ENCODE data around the gene RNPS1.

Gene RNPS1

DNA sequence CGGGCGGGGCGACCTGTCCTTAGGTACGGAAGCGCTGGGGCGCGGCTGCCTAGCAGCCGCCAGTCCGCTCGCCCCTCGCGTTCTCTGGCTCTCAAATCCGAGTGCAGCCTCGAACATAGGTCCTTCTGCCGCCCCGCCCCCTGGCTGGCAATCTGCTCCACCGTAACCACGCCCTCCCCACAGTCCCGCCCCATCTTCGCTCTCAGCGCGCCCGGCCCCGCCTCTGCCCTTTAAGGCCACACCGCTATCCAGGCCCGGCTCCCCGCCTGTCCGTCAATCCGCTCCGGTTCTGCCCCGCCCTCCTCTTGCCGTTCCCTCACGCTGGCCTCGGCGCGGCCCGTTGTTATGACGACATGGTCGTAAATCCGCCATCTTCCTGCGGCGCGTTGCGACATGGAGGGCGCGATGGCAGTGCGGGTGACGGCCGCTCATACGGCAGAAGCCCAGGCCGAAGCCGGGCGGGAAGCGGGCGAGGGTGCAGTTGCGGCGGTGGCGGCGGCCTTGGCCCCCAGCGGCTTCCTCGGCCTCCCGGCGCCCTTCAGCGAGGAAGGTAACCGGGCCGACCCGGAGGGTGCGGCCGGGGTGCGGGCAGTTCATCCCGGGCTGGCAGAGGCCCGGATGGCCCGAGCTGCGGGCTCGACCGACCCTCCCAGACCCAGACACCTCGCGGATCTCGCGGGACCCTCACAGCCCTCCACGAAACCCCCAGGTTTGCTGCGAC, 44.5 kb downstream of the RNPS1 start, which contains the start of gene E4F1:
TSS of gene E4F1 (plus strand) at position 371 of the 721 bp plus-strand sequence. CDS start at position 394, 23 bp downstream.
- TF ChIP-seq, protein P1, sequence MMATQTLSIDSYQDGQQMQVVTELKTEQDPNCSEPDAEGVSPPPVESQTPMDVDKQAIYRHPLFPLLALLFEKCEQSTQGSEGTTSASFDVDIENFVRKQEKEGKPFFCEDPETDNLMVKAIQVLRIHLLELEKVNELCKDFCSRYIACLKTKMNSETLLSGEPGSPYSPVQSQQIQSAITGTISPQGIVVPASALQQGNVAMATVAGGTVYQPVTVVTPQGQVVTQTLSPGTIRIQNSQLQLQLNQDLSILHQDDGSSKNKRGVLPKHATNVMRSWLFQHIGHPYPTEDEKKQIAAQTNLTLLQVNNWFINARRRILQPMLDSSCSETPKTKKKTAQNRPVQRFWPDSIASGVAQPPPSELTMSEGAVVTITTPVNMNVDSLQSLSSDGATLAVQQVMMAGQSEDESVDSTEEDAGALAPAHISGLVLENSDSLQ (IDR thresholded peaks at IDR 0.05) = peak; percentile 99
- no peak for TF ChIP-seq SP1 (IDR thresholded peaks at IDR 0.05)
- peak; percentile 99 for DNase-seq (ENCODE audit: extremely low spot score)
- ChIA-PET CTCF (no interaction called here), POLR2A (interaction anchor here (0.6 to 5.4 kb wide), 5 partner anchors 8 to 47 kb away, joined by 4 to 34 read pairs (median 4); partner anchors contain the start of genes DNASE1L2, ECI1 and PGP)

- ChIA-PET CTCF (no interaction called here), POLR2A (interaction anchor here (0.9 to 3.7 kb wide), 6 partner anchors 9 to 35 kb away, joined by 3 to 34 read pairs (median 6); partner anchors contain the start of genes E4F1 and ECI1)
- no peak for DNase-seq (ENCODE audit: extremely low spot score)
- TF ChIP-seq CTBP1 (IDR thresholded peaks at IDR 0.05; ENCODE audit: borderline replicate concordance) (no peak), LEF1 (IDR thresholded peaks at IDR 0.05; ENCODE audit: borderline replicate concordance) (no peak), FOXM1 (IDR thresholded peaks at IDR 0.05; ENCODE audit: borderline replicate concordance) (no peak), SUZ12 (IDR thresholded peaks at IDR 0.05) (no peak), FOXK2 (IDR thresholded peaks at IDR 0.05) (no peak), ZNF384 (IDR thresholded peaks at IDR 0.05) (no peak), BHLHE40 (IDR thresholded peaks at IDR 0.05; ENCODE audit: borderline replicate concordance) (no peak), ARNT (IDR thresholded peaks at IDR 0.05) (no peak)
Measured at GRCh38 chr16:2216330-2216729, 51.6 kb downstream of the RNPS1 start.

DNA sequence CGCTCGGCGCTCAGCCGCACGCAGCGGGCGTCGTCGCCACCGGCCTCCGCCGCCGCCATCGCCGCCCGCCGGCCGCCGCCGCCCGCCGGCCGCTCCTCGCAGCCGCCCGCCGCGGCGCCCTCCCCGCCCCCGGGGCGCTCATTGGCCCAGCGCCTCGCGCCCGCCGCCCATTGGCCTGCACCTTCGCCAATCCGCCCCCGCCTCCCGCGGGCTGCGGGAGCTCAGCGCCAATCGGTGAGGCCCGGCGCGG, 53.3 kb downstream of the RNPS1 start, which contains the start of gene PGP:
TSS of gene PGP (minus strand) at position 122 of the 250 bp plus-strand sequence. CDS start at position 59, 63 bp downstream.
- no peak for DNase-seq (ENCODE audit: extremely low spot score)
- ChIA-PET CTCF (interaction anchor here (0.6 kb wide), 2 partner anchors 59 to 74 kb away, joined by 3 read pairs; no protein-coding TSS in a partner anchor), POLR2A (interaction anchor here (0.6 to 3.7 kb wide), 12 partner anchors 9 to 250 kb away, joined by 3 to 34 read pairs (median 8); partner anchors contain the start of genes E4F1, ECI1, MLST8 and RPS2)
- TF ChIP-seq SP1 (IDR thresholded peaks at IDR 0.05) (no peak), ZNF384 (IDR thresholded peaks at IDR 0.05) (no peak), SUZ12 (IDR thresholded peaks at IDR 0.05) (no peak), HDGF (IDR thresholded peaks at IDR 0.05; ENCODE audit: borderline replicate concordance) (no peak), FOXK2 (IDR thresholded peaks at IDR 0.05) (no peak), FOXM1 (IDR thresholded peaks at IDR 0.05; ENCODE audit: borderline replicate concordance) (no peak; the same call in 1 of the 2 replicates), CTBP1 (IDR thresholded peaks at IDR 0.05; ENCODE audit: borderline replicate concordance) (no peak), ELF4 (IDR thresholded peaks at IDR 0.05) (no peak), LEF1 (IDR thresholded peaks at IDR 0.05; ENCODE audit: borderline replicate concordance) (no peak; the same call in 1 of the 2 replicates), NFRKB (IDR thresholded peaks at IDR 0.05) (no peak)
- TF ChIP-seq, protein P1 (IDR thresholded peaks at IDR 0.05) = no peak

DNA sequence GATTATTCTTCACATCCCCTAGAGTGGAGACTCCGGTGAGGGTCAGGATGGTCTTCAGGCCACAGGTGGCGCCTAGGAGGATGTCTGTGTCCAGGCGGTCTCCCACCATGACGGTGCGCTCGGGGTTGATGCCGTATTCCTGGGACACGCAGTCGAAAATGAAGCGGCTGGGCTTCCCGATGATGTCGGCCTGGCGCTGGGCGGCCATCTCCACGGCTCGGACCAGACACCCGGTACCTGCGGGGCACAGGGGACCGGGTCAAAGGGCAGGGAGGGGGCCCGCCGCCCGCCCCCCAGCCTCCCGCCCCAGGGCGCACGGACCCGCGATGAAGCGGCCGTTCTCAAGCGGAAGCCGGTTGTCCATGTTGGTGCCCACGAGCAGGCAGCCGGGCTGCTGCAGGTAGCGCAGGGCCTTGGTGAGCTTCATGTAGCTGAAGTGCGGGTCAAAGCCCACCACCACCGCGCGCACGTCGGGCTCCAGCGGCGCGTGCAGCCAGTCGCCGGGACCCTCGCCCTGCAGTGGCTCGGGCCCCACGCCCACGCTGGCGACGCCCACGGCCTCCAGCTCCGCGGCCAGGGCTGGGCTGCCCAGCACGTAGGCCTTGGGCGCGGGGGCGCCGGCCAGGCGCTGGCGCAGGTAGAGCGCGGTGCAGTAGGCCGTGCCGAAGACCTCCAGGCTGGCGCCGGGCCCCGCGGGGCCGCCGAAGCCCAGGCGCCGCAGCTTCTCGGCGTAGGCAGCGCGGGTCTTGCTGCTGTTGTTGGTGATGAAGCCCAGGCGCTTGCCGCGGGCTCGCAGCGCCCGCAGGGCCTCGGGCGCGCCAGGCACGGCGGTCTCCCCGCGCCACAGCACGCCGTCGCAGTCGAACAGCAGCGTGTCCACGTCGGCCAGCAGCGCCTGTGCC, 53.9 kb downstream of the RNPS1 start:
- POLR2A ChIA-PET = interaction anchor here (0.6 to 3.7 kb wide), 9 partner anchors 9 to 249 kb away, joined by 4 to 34 read pairs (median 12); partner anchors contain the start of genes E4F1, ECI1, MLST8 and RPS2
- DNase-seq (ENCODE audit: extremely low spot score) = no peak
- TF ChIP-seq TARDBP (IDR thresholded peaks at IDR 0.05) = no peak
- CTCF ChIA-PET = interaction anchor here (0.6 kb wide), 2 partner anchors 59 to 74 kb away, joined by 3 read pairs; no protein-coding TSS in a partner anchor

DNA sequence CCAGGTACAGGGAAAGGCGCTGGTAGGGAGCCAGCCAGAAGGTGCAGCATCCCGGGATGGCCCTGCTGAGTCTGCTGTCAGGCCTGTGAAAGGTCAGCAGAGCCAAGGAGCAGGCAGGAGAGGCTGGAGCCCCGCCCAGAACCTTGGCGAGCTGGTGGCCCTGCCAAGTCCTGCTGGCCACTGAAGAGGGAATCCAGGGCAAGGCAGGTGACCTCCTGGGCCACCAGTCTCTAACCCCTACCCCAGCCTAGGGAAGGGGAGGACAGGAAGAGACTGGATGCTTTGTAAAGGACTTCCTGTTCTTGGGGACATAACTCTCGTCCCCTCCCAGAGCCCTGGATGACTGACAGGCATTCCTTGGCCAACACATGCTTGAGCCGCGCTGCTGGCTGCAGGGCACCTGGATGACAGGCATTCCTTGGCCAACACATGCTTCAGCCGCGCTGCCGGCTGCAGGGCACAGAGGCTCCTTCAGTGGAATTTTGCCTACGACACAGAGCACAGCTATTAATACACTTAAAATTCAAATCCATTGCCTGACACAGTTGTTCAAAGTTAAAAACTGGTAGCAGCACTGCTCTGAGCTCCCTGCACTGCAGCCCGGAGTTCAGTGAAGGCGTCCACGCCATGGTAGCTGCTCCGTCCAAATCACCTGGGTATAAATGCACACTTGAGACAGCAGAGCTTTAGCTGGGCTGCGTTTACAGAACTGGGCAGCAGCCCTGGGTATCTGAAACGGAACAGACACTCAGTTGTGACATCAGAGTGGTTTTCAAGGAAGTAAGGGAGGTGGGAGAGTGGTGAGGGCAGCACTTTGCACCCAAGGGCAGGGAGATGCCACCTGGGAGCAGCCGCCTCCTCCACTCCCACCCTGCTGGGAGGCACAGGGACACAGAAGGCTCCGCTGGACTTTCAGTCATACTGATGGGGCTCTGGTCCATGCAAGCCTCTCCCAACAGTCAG, 55.3 kb downstream of the RNPS1 start:
- no peak for DNase-seq (ENCODE audit: extremely low spot score)
- ChIA-PET CTCF (no interaction called here), POLR2A (interaction anchor here (1.1 to 2.5 kb wide), 3 partner anchors 9 to 57 kb away, joined by 3 to 12 read pairs (median 4); partner anchors contain the start of genes ECI1 and TRAF7)
- no peak for TF ChIP-seq ELF4 (IDR thresholded peaks at IDR 0.05)
- TF ChIP-seq, protein P1 (IDR thresholded peaks at IDR 0.05) = peak; percentile 87

DNA sequence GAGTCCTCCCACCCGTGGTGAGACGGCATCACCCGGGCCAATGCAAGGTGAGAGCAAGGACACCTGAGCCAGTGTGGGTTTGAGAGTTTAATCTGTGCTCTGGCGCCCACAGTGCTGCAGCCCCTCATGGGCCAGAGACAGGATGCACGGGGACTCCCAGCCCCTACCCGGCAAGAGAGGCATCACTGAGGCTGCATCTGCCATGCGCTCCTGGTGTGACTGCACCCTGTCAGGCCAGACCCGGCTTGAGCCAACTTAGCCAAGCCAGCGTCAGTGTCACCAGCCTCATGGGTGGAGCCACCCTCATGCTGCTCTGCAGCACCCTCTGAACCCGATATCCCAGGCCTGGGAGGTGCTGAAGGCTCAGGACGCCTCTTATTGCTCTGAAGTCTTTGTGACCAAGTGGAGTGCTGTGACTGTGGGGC, 56.0 kb downstream of the RNPS1 start:
- no peak for DNase-seq (ENCODE audit: extremely low spot score)
- no peak for TF ChIP-seq ELF4 (IDR thresholded peaks at IDR 0.05)
- no peak for TF ChIP-seq FOXA1 (IDR thresholded peaks at IDR 0.05)
- no peak for TF ChIP-seq CTBP1 (IDR thresholded peaks at IDR 0.05; ENCODE audit: borderline replicate concordance)
- no peak for TF ChIP-seq ZNF384 (IDR thresholded peaks at IDR 0.05)
- TF ChIP-seq, protein P1 (IDR thresholded peaks at IDR 0.05) = no peak
- TF ChIP-seq SUZ12 (IDR thresholded peaks at IDR 0.05) = no peak
- no peak for TF ChIP-seq HDGF (IDR thresholded peaks at IDR 0.05; ENCODE audit: borderline replicate concordance)
- no peak for TF ChIP-seq TARDBP (IDR thresholded peaks at IDR 0.05)
- no peak for TF ChIP-seq FOXK2 (IDR thresholded peaks at IDR 0.05)
- no peak for TF ChIP-seq SP1 (IDR thresholded peaks at IDR 0.05)
- TF ChIP-seq ARNT (IDR thresholded peaks at IDR 0.05) = no peak
- no peak for TF ChIP-seq L3MBTL2 (conservative IDR thresholded peaks at IDR 0.05)
- CTCF ChIA-PET = no interaction called here
- POLR2A ChIA-PET = interaction anchor here (1.0 to 2.5 kb wide), 4 partner anchors 39 to 59 kb away, joined by 3 to 12 read pairs (median 4); partner anchors contain the start of genes ECI1 and TRAF7

All from HEK293T (cell line).